Thyroid gland (tissue), 4 donors: ENCODE results near the gene DMAC1. TPM values are rescaled to one million over a fixed set of nuclear protein-coding genes. Genes with fewer than 3 reads are reported as not detected.
A peak's percentile ranks its signal among the peaks of the same experiment; 100 is the strongest.

Source experiments
- DNase-seq, 2 donors: peaks; one replicate each; pipeline ENCODE4 v3.0.0-alpha.2; 2019
- H3K27ac ChIP-seq, 3 donors: fragments of 200-600 bp; sonication (generic); 1 replicate in 2 of 3; 2 replicates in 1 of 3; pipeline ENCODE4 v1.5.1; 2016 to 2019; ENCODE audit warnings: mild to moderate bottlenecking in 1 of 3, moderate library complexity in 1 of 3
- H3K27me3 ChIP-seq: fragments of 200-600 bp; sonication (generic); one replicate; pipeline ENCODE4 v1.5.1; 2019
- H3K36me3 ChIP-seq, 2 donors: fragments of 200-600 bp; sonication (generic); one replicate each; pipeline ENCODE4 v1.5.1; 2016 to 2019
- H3K4me1 ChIP-seq, 2 donors: fragments of 200-600 bp; sonication (generic); one replicate each; pipeline ENCODE4 v1.5.1; 2017 to 2019
- H3K4me3 ChIP-seq, 3 donors: fragments of 200-600 bp; sonication (generic); replicated peaks in 1 of 3; 1 replicate in 2 of 3; 2 replicates in 1 of 3; pipeline ENCODE4 v1.5.1; 2016; ENCODE audit warnings: mild to moderate bottlenecking in 1 of 3
- H3K9me3 ChIP-seq: fragments of 200-600 bp; sonication (generic); one replicate; pipeline ENCODE4 v1.5.1; 2017
- POLR2A ChIP-seq, 2 donors: fragments of 450-650 bp; IDR thresholded peaks; one replicate each; pipeline ENCODE4 v1.6.1; 2017; ENCODE audit warnings: antibody characterized with exemption in 2 of 2, mild to moderate bottlenecking in 2 of 2, moderate library complexity in 1 of 2
- WGBS, 2 donors: methylation state at CpG; one replicate each; pipeline ENCODE4 v1.1.5; 2017; 5-methylcytosine and 5-hydroxymethylcytosine counted together
- intact Hi-C: fragments of 100-400 bp; cut with DNase I; formaldehyde crosslinking; loops from one replicate; pipeline ENCODE4 v1.15.1; 2023
- total RNA-seq, 4 donors: library from RNA; depleted of rRNA; stranded (reverse); fragments of >200 nt; gene quantifications; one replicate each; pipeline ENCODE4 v1.2.3, GENCODE V29; 2016
- TF ChIP-seq, protein P1 (sequence below), 6 experiments: fragments of 200-600 bp in 3 of 6; fragments of 450-650 bp in 3 of 6; sonication (generic) in 3 of 6; IDR thresholded peaks; one replicate each; pipeline ENCODE4 v1.5.1; 2016 to 2019; ENCODE audit warnings: antibody characterized with exemption in 6 of 6, mild to moderate bottlenecking in 2 of 6, inconsistent platforms in 1 of 6, moderate library complexity in 1 of 6

The DMAC1 gene, protein sequence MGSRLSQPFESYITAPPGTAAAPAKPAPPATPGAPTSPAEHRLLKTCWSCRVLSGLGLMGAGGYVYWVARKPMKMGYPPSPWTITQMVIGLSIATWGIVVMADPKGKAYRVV
- total RNA-seq, result 10 to 100 TPM; 13.6 to 20.5 (median 16.5) TPM

DNA sequence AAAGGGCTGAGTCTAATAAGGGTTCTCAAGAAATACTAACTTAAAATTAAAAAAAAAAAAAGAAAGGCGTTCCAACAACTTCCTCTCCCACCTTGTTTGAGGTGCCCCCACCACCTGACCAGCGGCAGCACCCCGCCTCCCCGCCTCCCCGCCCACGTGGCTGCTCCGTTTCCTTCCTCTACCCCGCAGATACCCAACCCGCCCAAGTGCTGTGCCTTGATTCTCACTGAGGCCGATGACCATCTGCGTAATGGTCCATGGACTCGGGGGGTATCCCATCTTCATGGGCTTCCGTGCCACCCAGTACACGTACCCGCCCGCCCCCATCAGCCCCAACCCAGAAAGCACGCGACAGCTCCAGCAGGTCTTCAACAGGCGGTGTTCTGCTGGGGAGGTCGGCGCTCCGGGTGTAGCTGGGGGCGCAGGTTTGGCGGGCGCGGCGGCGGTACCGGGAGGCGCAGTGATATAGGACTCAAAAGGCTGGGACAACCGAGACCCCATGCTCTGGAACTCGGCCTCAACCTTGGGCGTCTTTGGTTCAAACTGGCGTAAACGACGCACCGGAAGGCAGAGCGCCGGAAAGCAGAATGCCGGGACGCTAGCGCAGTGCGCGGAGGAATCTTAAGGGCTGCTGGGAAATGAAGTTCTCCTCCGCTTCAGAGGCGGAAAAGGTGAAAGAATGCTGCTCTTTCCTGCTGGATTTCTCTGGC lies at the start of gene DMAC1:
TSS of gene DMAC1 (minus strand) at position 545 of the 710 bp plus-strand sequence. CDS start at position 501, 44 bp downstream.
- intact Hi-C loops, result no loop called here
- peaks cover 5 to 10% of the 10 kb centered on the region in 2 donors for H3K4me1 ChIP-seq
- WGBS, 2 donors, result 0% methylated on average over 23 to 46 of the region's 46 CpGs
- peak within 1 kb of the TSS; percentile 60 to 89 (median 87) for H3K4me3 ChIP-seq
- no peaks in the 10 kb centered on the region for H3K27me3 ChIP-seq
- TF ChIP-seq POLR2A (IDR thresholded peaks at IDR 0.05), result peak in 1 of 2 donors; percentile 60
- TF ChIP-seq, protein P1, sequence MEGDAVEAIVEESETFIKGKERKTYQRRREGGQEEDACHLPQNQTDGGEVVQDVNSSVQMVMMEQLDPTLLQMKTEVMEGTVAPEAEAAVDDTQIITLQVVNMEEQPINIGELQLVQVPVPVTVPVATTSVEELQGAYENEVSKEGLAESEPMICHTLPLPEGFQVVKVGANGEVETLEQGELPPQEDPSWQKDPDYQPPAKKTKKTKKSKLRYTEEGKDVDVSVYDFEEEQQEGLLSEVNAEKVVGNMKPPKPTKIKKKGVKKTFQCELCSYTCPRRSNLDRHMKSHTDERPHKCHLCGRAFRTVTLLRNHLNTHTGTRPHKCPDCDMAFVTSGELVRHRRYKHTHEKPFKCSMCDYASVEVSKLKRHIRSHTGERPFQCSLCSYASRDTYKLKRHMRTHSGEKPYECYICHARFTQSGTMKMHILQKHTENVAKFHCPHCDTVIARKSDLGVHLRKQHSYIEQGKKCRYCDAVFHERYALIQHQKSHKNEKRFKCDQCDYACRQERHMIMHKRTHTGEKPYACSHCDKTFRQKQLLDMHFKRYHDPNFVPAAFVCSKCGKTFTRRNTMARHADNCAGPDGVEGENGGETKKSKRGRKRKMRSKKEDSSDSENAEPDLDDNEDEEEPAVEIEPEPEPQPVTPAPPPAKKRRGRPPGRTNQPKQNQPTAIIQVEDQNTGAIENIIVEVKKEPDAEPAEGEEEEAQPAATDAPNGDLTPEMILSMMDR (IDR thresholded peaks at IDR 0.05), result no peak
- DNase-seq, result peak; percentile 72 to 80
- peak within 1 kb of the TSS; percentile 41 to 92 (median 77) for H3K27ac ChIP-seq
- no peaks in the 10 kb centered on the region for H3K9me3 ChIP-seq
- H3K36me3 ChIP-seq, result peaks cover 0 to 8% of the 10 kb centered on the region in 2 donors

DNA sequence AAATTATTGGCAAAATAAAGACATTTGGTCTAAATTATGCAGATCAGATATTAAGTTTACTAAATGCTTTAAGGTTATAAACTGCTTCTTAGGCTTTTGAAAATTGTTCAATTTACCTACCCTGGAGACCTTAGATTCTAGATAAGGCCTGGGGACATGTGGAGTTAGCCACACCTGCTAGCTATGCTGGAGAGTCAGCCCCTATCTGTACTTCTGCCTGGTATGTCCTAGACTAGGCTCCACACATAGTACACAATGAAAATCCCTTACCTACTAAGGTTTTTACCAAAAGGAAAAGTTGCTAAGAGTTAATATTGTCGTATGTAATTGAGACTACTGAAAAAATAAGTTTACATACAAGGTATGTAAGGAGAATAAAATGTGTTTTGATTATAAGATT lies 49.8 kb upstream of the DMAC1 start:
- intact Hi-C loops, result no loop called here
- Histone ChIP-seq H3K9me3 (no peaks in the 10 kb centered on the region), H3K27me3 (no peaks in the 10 kb centered on the region), H3K27ac (no peak overlapping the region), H3K4me3 (no peak overlapping the region), H3K4me1 (no peaks in the 10 kb centered on the region), H3K36me3 (no peaks in the 10 kb centered on the region)
- no peak for DNase-seq
- TF ChIP-seq, protein P1 (IDR thresholded peaks at IDR 0.05), result no peak
- no peak for TF ChIP-seq POLR2A (IDR thresholded peaks at IDR 0.05)
- 81 to 82% methylated on average over 1 of the region's 1 CpG for WGBS, 2 donors

DNA sequence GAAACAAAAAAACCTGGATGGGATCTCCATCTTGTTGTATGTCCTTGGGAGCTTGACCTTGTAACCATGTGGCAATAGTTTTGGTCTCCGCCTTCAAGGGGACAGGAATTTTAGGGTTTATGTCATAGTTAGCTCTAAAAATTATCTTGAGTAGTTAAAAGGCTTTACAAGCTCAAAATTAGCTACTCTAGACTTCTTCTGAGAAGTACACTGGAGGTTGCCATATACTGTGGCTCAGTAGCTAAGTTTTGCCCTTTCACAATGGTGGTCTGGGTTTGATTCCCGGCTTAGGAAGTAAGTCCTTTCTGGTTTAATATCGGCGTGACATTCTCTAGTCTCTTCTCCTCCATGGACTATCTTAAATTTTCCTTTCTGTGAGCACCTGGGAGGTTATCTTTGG lies 48.9 kb upstream of the DMAC1 start:
- no peak overlapping the region for H3K4me3 ChIP-seq
- no peaks in the 10 kb centered on the region for H3K9me3 ChIP-seq
- TF ChIP-seq, protein P1 (IDR thresholded peaks at IDR 0.05), result no peak
- no peak for TF ChIP-seq POLR2A (IDR thresholded peaks at IDR 0.05)
- H3K36me3 ChIP-seq, result no peaks in the 10 kb centered on the region
- no peak for DNase-seq
- no peak overlapping the region for H3K27ac ChIP-seq
- intact Hi-C loops, result no loop called here
- no peaks in the 10 kb centered on the region for H3K4me1 ChIP-seq
- 90 to 94% methylated on average over 4 of the region's 4 CpGs for WGBS, 2 donors
- H3K27me3 ChIP-seq, result no peaks in the 10 kb centered on the region

DNA sequence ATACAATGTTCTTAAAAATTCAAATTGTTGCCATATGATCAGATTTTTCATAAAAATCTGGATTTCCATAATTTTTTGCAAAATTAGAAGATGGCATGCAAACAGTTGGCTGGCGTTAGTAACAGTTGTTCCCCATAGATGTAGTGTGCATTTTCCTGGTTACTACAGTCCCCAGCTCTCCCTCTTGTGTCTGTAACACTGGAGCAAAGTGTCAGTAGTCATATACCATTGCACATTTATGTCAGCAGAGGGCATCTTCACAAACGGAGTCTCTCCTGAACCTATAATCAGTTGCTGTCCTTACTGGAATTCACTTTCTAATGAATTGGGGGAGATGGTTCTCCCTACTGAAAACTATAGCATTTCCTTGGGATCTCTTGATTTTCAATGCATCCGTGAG lies 44.7 kb upstream of the DMAC1 start:
- no peak for DNase-seq
- no peaks in the 10 kb centered on the region for H3K36me3 ChIP-seq
- 44 to 48% methylated on average over 3 of the region's 3 CpGs for WGBS, 2 donors
- no peak for TF ChIP-seq POLR2A (IDR thresholded peaks at IDR 0.05)
- TF ChIP-seq, protein P1 (IDR thresholded peaks at IDR 0.05), result peak in 3 of 6 experiments; percentile 17 to 37 (median 27)
- H3K4me1 ChIP-seq, result no peaks in the 10 kb centered on the region
- no peak overlapping the region for H3K4me3 ChIP-seq
- no peak overlapping the region for H3K27ac ChIP-seq
- intact Hi-C loops, result no loop called here
- H3K27me3 ChIP-seq, result no peaks in the 10 kb centered on the region
- no peaks in the 10 kb centered on the region for H3K9me3 ChIP-seq

DNA sequence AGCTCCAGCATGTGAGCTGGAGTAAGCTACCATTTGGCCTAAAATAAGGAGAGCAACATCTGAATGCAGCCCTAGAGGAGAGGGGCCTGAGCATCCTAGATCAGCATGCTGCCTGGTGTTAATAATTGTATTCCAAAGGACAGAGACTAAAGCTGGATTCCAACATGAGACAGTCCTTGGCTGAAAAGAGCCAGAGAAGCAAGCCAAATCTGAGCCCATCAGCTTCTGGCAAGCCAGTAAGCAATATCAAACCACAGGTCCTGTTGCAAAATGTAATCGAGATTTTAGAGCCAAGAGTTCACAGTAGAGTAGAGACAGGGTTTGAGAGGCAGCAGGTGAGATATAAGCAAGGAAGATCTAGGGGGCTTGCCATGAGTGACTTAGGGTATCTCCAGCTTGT lies 42.3 kb upstream of the DMAC1 start:
- Histone ChIP-seq H3K36me3 (no peaks in the 10 kb centered on the region), H3K27ac (no peak overlapping the region), H3K4me1 (no peaks in the 10 kb centered on the region), H3K4me3 (no peak overlapping the region), H3K9me3 (no peaks in the 10 kb centered on the region), H3K27me3 (no peaks in the 10 kb centered on the region)
- 90 to 97% methylated on average over 1 of the region's 1 CpG for WGBS, 2 donors
- intact Hi-C loops, result no loop called here
- no peak for TF ChIP-seq POLR2A (IDR thresholded peaks at IDR 0.05)
- TF ChIP-seq, protein P1 (IDR thresholded peaks at IDR 0.05), result no peak
- no peak for DNase-seq
